GM12878 (cell line): ENCODE measurements around the gene ITPRIPL2. TPM values are rescaled to one million over a fixed set of nuclear protein-coding genes. Genes with fewer than 3 reads are reported as not detected.

Source experiments
- BHLHE40 ChIP-seq, 2 experiments: fragments of 450-650 bp in 1 of 2; IDR thresholded peaks; 2 replicates each; pipeline ENCODE4 v1.6.1; 2011 to 2017; ENCODE audit warnings: low read depth in 2 of 2, borderline replicate concordance in 1 of 2, improper control_type of control experiment in 1 of 2, low read length in 1 of 2, mild to moderate bottlenecking in 1 of 2
- CBX3 ChIP-seq: fragments of 200-600 bp; sonication (generic); IDR thresholded peaks from 2 replicates; pipeline ENCODE4 v1.6.1; 2016; ENCODE audit warnings: low read depth, borderline replicate concordance
- CREB1 ChIP-seq: IDR thresholded peaks from 2 replicates; pipeline ENCODE4 v1.6.1; 2012; ENCODE audit warnings: low read depth, mild to moderate bottlenecking, inconsistent platforms
- HCFC1 ChIP-seq: fragments of 150-350 bp; IDR thresholded peaks from 2 replicates; pipeline ENCODE4 v1.6.1; 2014; ENCODE audit warnings: low read length
- KAT2A ChIP-seq: conservative IDR thresholded peaks from 2 replicates; pipeline ENCODE4 v1.6.1; 2011; ENCODE audit warnings: low read depth, low read length; ENCODE audit not compliant: control insufficient read depth
- KDM1A ChIP-seq: fragments of 200-600 bp; sonication (generic); IDR thresholded peaks from 2 replicates; pipeline ENCODE4 v1.6.1; 2016; ENCODE audit warnings: borderline replicate concordance
- KLF5 ChIP-seq: fragments of 450-650 bp; IDR thresholded peaks from 2 replicates; pipeline ENCODE4 v1.6.1; 2014; ENCODE audit warnings: mild to moderate bottlenecking; ENCODE audit not compliant: partially characterized antibody
- LARP7 ChIP-seq: fragments of 450-650 bp; IDR thresholded peaks from 2 replicates; pipeline ENCODE4 v1.6.1; 2017; ENCODE audit warnings: mild to moderate bottlenecking
- MYC ChIP-seq: IDR thresholded peaks from 2 replicates; pipeline ENCODE4 v1.6.1; 2011; ENCODE audit warnings: mild to moderate bottlenecking, low read length, moderate library complexity, inconsistent platforms; ENCODE audit not compliant: insufficient read depth, insufficient replicate concordance, insufficient read length, severe bottlenecking
- PBX3 ChIP-seq: IDR thresholded peaks from 2 replicates; pipeline ENCODE4 v1.6.1; 2011; ENCODE audit warnings: mild to moderate bottlenecking, low read depth, low read length, moderate library complexity; ENCODE audit not compliant: insufficient replicate concordance
- RB1 ChIP-seq: fragments of 450-650 bp; formaldehyde crosslinking; IDR thresholded peaks from 2 replicates; pipeline ENCODE4 v1.6.1; 2017; ENCODE audit warnings: mild to moderate bottlenecking, borderline replicate concordance
- RELA ChIP-seq: fragments of 450-650 bp; IDR thresholded peaks from 2 replicates; pipeline ENCODE4 v1.8.0; 2014; ENCODE audit warnings: borderline replicate concordance; ENCODE audit not compliant: partially characterized antibody
- SUZ12 ChIP-seq: fragments of 200-600 bp; sonication (generic); IDR thresholded peaks from one replicate; pipeline ENCODE4 v1.6.1; 2018; ENCODE audit warnings: antibody characterized with exemption, mild to moderate bottlenecking; ENCODE audit not compliant: unreplicated experiment
- TAF1 ChIP-seq: IDR thresholded peaks from 2 replicates; pipeline ENCODE4 v1.6.1; 2011; ENCODE audit warnings: mild to moderate bottlenecking, low read depth, low read length, borderline replicate concordance
- TCF12 ChIP-seq: IDR thresholded peaks from 2 replicates; pipeline ENCODE4 v1.6.1; 2011; ENCODE audit warnings: low read depth, mild to moderate bottlenecking, low read length
- TCF3 ChIP-seq: IDR thresholded peaks from 2 replicates; pipeline ENCODE4 v1.6.1; 2012; ENCODE audit warnings: low read depth, mild to moderate bottlenecking, low read length, borderline replicate concordance; ENCODE audit not compliant: insufficient read depth
- ZBTB11 ChIP-seq: fragments of 450-650 bp; formaldehyde crosslinking; IDR thresholded peaks from 2 replicates; pipeline ENCODE4 v1.5.0; 2022; ENCODE audit warnings: mild to moderate bottlenecking, missing genetic modification characterization
- ZNF592 ChIP-seq: fragments of 450-650 bp; IDR thresholded peaks from 2 replicates; pipeline ENCODE4 v1.6.1; 2017; ENCODE audit warnings: mild to moderate bottlenecking, moderate library complexity
- polyA plus RNA-seq, 11 experiments: library from polyadenylated mRNA; depleted of rRNA in 4 of 11; unstranded in 6 of 11; stranded (reverse) in 5 of 11; fragments of >200 nt; fragmentation: Nextera tagmentation in 4 of 11; fragmentation: Illumina TruSeq in 1 of 11; extraction: Ambion mirVana in 4 of 11; extraction: Trizol in 1 of 11; gene quantifications; 1 replicate in 1 of 11; 2 replicates in 10 of 11; pipeline versions ENCODE4 v1.2.1 to v1.2.3, GENCODE V29; 2011 to 2016; ENCODE audit warnings: inconsistent platforms in 2 of 11, missing spikeins in 2 of 11, low read depth in 1 of 11
- total RNA-seq, 4 experiments: library from RNA; depleted of rRNA in 3 of 4; stranded (reverse); fragments of >200 nt in 3 of 4; fragmentation: Illumina TruSeq in 1 of 4; extraction: Trizol in 1 of 4; gene quantifications; 2 replicates each; pipeline versions ENCODE4 v1.2.1 to v1.2.3, GENCODE V29; 2013 to 2021
- TF ChIP-seq, protein P1 (sequence below): fragments of 150-350 bp; IDR thresholded peaks from 2 replicates; pipeline ENCODE4 v1.6.1; 2014; ENCODE audit warnings: mild to moderate bottlenecking, low read depth, low read length

Gene ITPRIPL2
- total and polyA plus RNA-seq, 10 of the 15 experiments (the other 5 are each of a cell fraction or from before 2014, with no cell fraction given), result 0.48 to 14.3 (median 3.5) TPM

- peak; percentile 68; the same call in 1 of the 2 replicates for TF ChIP-seq ZNF592
- TF ChIP-seq KAT2A, result no peak
- TF ChIP-seq HCFC1, result no peak
- no peak for TF ChIP-seq CREB1
- no peak for TF ChIP-seq SUZ12
- peak in 1 of 2 experiments; percentile 80; a peak in 3 of 4 replicates for TF ChIP-seq BHLHE40 (IDR thresholded peaks at IDR 0.05; ENCODE audit: borderline replicate concordance in 1 of 2, low read depth in 2 of 2, low read length in 1 of 2)
- TF ChIP-seq TCF3, result no peak
- TF ChIP-seq KLF5, result peak; percentile 42
- no peak for TF ChIP-seq CBX3
- peak; percentile 85 for TF ChIP-seq LARP7
- peak; percentile 90; the same call in 1 of the 2 replicates for TF ChIP-seq RB1
- TF ChIP-seq ZBTB11 (CRISPR knock-in tag), result no peak
- 0 out of 2 replicates have a peak, but pooled peaks have one; percentile 6 for TF ChIP-seq TCF12
- TF ChIP-seq, protein P1, sequence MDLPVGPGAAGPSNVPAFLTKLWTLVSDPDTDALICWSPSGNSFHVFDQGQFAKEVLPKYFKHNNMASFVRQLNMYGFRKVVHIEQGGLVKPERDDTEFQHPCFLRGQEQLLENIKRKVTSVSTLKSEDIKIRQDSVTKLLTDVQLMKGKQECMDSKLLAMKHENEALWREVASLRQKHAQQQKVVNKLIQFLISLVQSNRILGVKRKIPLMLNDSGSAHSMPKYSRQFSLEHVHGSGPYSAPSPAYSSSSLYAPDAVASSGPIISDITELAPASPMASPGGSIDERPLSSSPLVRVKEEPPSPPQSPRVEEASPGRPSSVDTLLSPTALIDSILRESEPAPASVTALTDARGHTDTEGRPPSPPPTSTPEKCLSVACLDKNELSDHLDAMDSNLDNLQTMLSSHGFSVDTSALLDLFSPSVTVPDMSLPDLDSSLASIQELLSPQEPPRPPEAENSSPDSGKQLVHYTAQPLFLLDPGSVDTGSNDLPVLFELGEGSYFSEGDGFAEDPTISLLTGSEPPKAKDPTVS, result no peak
- no peak for TF ChIP-seq MYC
- TF ChIP-seq TAF1, result no peak
- no peak for TF ChIP-seq KDM1A
- no peak for TF ChIP-seq PBX3
- peak; percentile 34 for TF ChIP-seq RELA
These were observed 54.1 kb downstream of the ITPRIPL2 start, which contains the start of gene SYT17 (continued) for GRCh38 chr16:19167710-19168370.
